Small intestine (tissue), 7 donors: ENCODE data around the gene AP3B1. TPM values are rescaled to one million over a fixed set of nuclear protein-coding genes. Genes with fewer than 3 reads are reported as not detected.

Source experiments
- DNase-seq, 2 donors: peaks; one replicate each; pipeline versions ENCODE4 v3.0.0 to v3.0.0-alpha.2; 2013
- FAIRE-seq: peaks from 2 replicates; lab custom pipeline; 2012; peaks lifted over from hg19 to GRCh38; lab: Jason Lieb, UNC
- H3K27ac ChIP-seq, 3 donors: one replicate each; pipeline ENCODE4 v1.5.1; 2013; ENCODE audit warnings: low read length in 2 of 3, mild to moderate bottlenecking in 2 of 3, control low read depth in 1 of 3, inconsistent platforms in 1 of 3, low read depth in 1 of 3, moderate library complexity in 1 of 3
- H3K27me3 ChIP-seq, 3 donors: one replicate each; pipeline ENCODE4 v1.6.1; 2013; ENCODE audit warnings: low read length in 3 of 3, inconsistent platforms in 1 of 3; ENCODE audit not compliant: control insufficient read depth in 3 of 3, insufficient read depth in 3 of 3
- H3K36me3 ChIP-seq, 3 donors: one replicate each; pipeline ENCODE4 v1.6.1; 2013; ENCODE audit warnings: low read length in 3 of 3, inconsistent platforms in 1 of 3, low read depth in 1 of 3, mild to moderate bottlenecking in 1 of 3, moderate library complexity in 1 of 3; ENCODE audit not compliant: control insufficient read depth in 3 of 3, insufficient read depth in 2 of 3
- H3K4me1 ChIP-seq, 3 donors: one replicate each; pipeline ENCODE4 v1.6.1; 2013; ENCODE audit warnings: low read length in 2 of 3, inconsistent platforms in 1 of 3, low read depth in 1 of 3, mild to moderate bottlenecking in 1 of 3, moderate library complexity in 1 of 3; ENCODE audit not compliant: control insufficient read depth in 3 of 3, insufficient read depth in 2 of 3
- H3K4me3 ChIP-seq, 3 donors: one replicate each; pipeline ENCODE4 v1.5.1; 2013; ENCODE audit warnings: low read length in 3 of 3, control low read depth in 1 of 3, inconsistent platforms in 1 of 3, low read depth in 1 of 3, mild to moderate bottlenecking in 1 of 3, moderate library complexity in 1 of 3
- H3K9me3 ChIP-seq, 2 donors: one replicate each; pipeline ENCODE4 v1.6.1; 2013; ENCODE audit warnings: low read depth in 1 of 2, low read length in 1 of 2; ENCODE audit not compliant: control insufficient read depth in 2 of 2, insufficient read depth in 1 of 2
- WGBS, 3 donors: extraction: QIAGEN DNeasy Blood & Tissue Kit; methylation state at CpG; one replicate each; pipeline ENCODE4 v1.1.7; 2013; 5-methylcytosine and 5-hydroxymethylcytosine counted together
- polyA plus RNA-seq, 4 donors: library from polyadenylated mRNA; stranded (reverse) in 3 of 4; unstranded in 1 of 4; fragments of 200-250 nt in 3 of 4; fragments of 120-200 nt in 1 of 4; gene quantifications; one replicate each; pipeline versions ENCODE4 v1.2.1 to v1.2.3, GENCODE V29; 2013
- donor health status: healthy with polysubstance abuse.
- donor health status: control.
- donor health status: control.
- donor health status: Bipolar disorder and iron deficiency.
- donor health status: healthy.

Gene AP3B1
- polyA plus RNA-seq, 4 donors: 22.6 to 38.0 (median 30.6) TPM

DNA sequence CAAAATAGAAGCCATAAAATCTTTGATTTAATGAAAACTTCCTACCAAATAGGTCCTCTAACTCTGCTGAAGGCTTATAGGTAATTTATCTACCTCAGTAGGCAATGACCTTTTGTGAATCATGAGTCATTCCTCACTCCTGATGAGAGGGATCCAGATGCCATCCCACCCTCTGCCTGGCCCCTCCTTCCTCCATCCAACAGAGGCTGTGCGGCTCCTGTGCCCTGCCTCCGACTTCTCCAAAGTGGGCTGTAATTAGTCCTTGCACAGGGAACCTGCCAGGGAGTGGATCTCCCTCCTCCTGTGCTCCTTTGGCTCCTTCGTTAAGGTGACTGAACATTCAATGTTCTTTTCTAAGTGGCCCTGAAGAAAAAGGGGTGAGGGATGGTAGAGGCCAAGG lies 304.5 kb downstream of the AP3B1 start:
- WGBS, 3 donors: 87 to 93% (median 89%) methylated on average over 3 of the region's 3 CpGs
- no peak for DNase-seq
- no peaks in the 10 kb centered on the region for H3K4me1 ChIP-seq
- H3K4me3 ChIP-seq: no peak overlapping the region
- H3K27me3 ChIP-seq: no peaks in the 10 kb centered on the region
- no peak for FAIRE-seq
- H3K36me3 ChIP-seq: peaks cover 0 to 12% (median 0%) of the 10 kb centered on the region in 3 donors
- no peak overlapping the region for H3K27ac ChIP-seq
- no peaks in the 10 kb centered on the region for H3K9me3 ChIP-seq

- Histone ChIP-seq H3K4me3 (no peak overlapping the region), H3K36me3 (peaks cover 0 to 10% (median 0%) of the 10 kb centered on the region in 3 donors), H3K27ac (no peak overlapping the region), H3K9me3 (no peaks in the 10 kb centered on the region), H3K4me1 (no peaks in the 10 kb centered on the region), H3K27me3 (no peaks in the 10 kb centered on the region)
- no peak for DNase-seq
- 91 to 95% (median 94%) methylated on average over 18 to 19 of the region's 19 CpGs for WGBS, 3 donors
- FAIRE-seq: no peak
These were observed 306.5 kb downstream of the AP3B1 start for GRCh38 chr5:77987988-77988387.

GRCh38 chr5:77987331-77987730 lies 307.2 kb downstream of the AP3B1 start:
- DNase-seq (no peak), FAIRE-seq (no peak)
- H3K27me3 ChIP-seq: no peaks in the 10 kb centered on the region
- 53 to 68% (median 62%) methylated on average over 5 of the region's 5 CpGs for WGBS, 3 donors
- no peak overlapping the region for H3K27ac ChIP-seq
- no peaks in the 10 kb centered on the region for H3K4me1 ChIP-seq
- peaks cover 0 to 10% (median 0%) of the 10 kb centered on the region in 3 donors for H3K36me3 ChIP-seq
- no peaks in the 10 kb centered on the region for H3K9me3 ChIP-seq
- H3K4me3 ChIP-seq: no peak overlapping the region

DNA sequence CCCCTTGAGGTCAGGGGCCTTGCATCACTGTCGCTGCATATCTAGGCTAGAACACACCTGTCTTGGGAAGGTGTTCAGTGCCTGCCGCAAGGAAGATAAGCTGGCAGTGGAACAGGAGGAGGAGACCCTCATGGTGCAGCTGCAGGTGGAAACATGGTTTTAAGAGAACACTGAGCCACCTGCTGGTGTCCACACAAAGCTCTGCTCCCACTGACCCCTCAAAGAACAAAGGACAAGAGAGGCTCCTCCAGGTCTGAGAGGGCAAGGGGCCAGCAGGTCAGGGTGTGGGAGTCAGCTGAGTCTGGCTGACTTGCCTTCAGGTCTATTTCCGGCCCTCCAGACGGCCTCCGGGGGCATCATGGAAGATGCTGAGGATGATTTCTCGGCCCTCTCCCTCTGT lies 308.2 kb downstream of the AP3B1 start:
- Histone ChIP-seq H3K4me3 (no peak overlapping the region), H3K4me1 (no peaks in the 10 kb centered on the region), H3K9me3 (no peaks in the 10 kb centered on the region), H3K27ac (no peak overlapping the region), H3K27me3 (peaks cover 0 to 3% (median 0%) of the 10 kb centered on the region in 3 donors), H3K36me3 (peaks cover 0 to 10% (median 0%) of the 10 kb centered on the region in 3 donors)
- DNase-seq (no peak), FAIRE-seq (no peak)
- 78 to 92% (median 85%) methylated on average over 6 of the region's 6 CpGs for WGBS, 3 donors

- FAIRE-seq: no peak
- no peak overlapping the region for H3K27ac ChIP-seq
- no peak for DNase-seq
- H3K27me3 ChIP-seq: peaks cover 0 to 6% (median 0%) of the 10 kb centered on the region in 3 donors
- no peaks in the 10 kb centered on the region for H3K9me3 ChIP-seq
- no peaks in the 10 kb centered on the region for H3K4me1 ChIP-seq
- H3K4me3 ChIP-seq: no peak overlapping the region
- peaks cover 0 to 5% (median 0%) of the 10 kb centered on the region in 3 donors for H3K36me3 ChIP-seq
- 55 to 67% (median 58%) methylated on average over 3 of the region's 3 CpGs for whole genome bisulfite sequencing, 3 donors
These were observed 309.3 kb downstream of the AP3B1 start for GRCh38 chr5:77985247-77985646.

DNA sequence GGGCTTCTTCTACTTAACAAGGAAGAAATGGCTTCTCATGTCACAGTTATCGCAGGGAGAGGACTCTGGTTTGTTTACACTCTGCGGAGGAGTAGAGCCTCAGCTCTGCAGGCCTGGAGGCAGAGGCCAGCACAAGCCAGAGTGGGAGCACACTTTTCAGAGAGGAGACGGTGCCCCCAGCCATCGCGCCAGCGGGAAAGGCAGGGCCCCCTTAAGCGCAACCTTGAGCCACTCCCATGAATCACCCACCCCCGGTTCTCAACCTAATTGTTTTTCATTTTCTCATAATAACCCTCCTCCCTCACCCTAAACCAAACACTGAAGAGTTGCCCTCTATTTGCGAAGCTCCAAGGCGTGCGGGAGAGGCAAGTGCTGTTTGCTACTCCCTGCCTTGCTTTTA lies 309.9 kb downstream of the AP3B1 start:
- peak in 1 of 2 donors; percentile 30 for DNase-seq
- no peak overlapping the region for H3K27ac ChIP-seq
- H3K27me3 ChIP-seq: peaks cover 0 to 9% (median 0%) of the 10 kb centered on the region in 3 donors
- FAIRE-seq: no peak
- H3K4me3 ChIP-seq: no peak overlapping the region
- H3K9me3 ChIP-seq: no peaks in the 10 kb centered on the region
- WGBS, 3 donors: 42 to 59% (median 46%) methylated on average over 11 of the region's 11 CpGs
- H3K36me3 ChIP-seq: peaks cover 0 to 5% (median 0%) of the 10 kb centered on the region in 3 donors
- no peaks in the 10 kb centered on the region for H3K4me1 ChIP-seq

- no peak for DNase-seq
- H3K9me3 ChIP-seq: no peaks in the 10 kb centered on the region
- peaks cover 0 to 5% (median 0%) of the 10 kb centered on the region in 3 donors for H3K36me3 ChIP-seq
- H3K4me3 ChIP-seq: no peak overlapping the region
- WGBS, 3 donors: 76 to 87% (median 79%) methylated on average over 5 of the region's 5 CpGs
- FAIRE-seq: no peak
- H3K4me1 ChIP-seq: no peaks in the 10 kb centered on the region
- peaks cover 0 to 9% (median 0%) of the 10 kb centered on the region in 3 donors for H3K27me3 ChIP-seq
- no peak overlapping the region for H3K27ac ChIP-seq
These were observed 310.9 kb downstream of the AP3B1 start for GRCh38 chr5:77983482-77984199.

DNA sequence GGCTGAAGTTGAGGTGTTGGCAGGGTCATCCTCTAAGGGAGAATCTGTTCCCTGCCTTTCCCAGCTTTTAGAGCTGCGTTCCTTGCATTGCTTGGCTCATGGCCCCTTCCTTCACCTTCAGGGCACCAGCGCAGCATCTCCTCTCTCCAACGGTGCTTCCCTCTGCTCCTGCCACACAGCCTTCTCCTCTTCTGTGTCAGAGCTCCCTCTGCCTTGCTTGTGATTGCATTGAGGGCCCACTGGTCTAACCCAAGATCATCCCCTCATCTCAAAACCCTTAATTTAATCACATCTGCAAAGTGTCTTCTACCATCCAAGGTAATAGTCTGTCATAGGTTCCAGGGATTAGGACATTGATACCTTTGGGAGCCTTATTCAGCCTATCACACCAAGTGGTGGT lies 312.7 kb downstream of the AP3B1 start:
- 84 to 95% (median 85%) methylated on average over 3 of the region's 3 CpGs for WGBS, 3 donors
- Histone ChIP-seq H3K9me3 (no peaks in the 10 kb centered on the region), H3K4me3 (no peak overlapping the region), H3K27me3 (peaks cover 0 to 11% (median 0%) of the 10 kb centered on the region in 3 donors), H3K27ac (no peak overlapping the region), H3K36me3 (no peaks in the 10 kb centered on the region), H3K4me1 (no peaks in the 10 kb centered on the region)
- no peak for DNase-seq
- no peak for FAIRE-seq
